Right lung (tissue), 10 donors: ENCODE results near the gene RSU1. TPM values are rescaled to one million over a fixed set of nuclear protein-coding genes. Genes with fewer than 3 reads are reported as not detected.

ENCODE experiments used
- DNase-seq, 2 donors: peaks; one replicate each; pipeline ENCODE4 v3.0.0-alpha.2; 2013
- long read RNA-seq, 8 donors: transcript quantifications; one replicate each; lab custom pipeline, GENCODE V29; 2026
- polyA plus RNA-seq, 5 donors: library from polyadenylated mRNA; unstranded; fragments of 120-200 nt; gene quantifications; one replicate each; pipeline versions ENCODE4 v1.2.1 to v1.2.3, GENCODE V29; 2013; ENCODE audit warnings: inconsistent platforms in 1 of 5, low replicate concordance in 1 of 5; ENCODE audit not compliant: insufficient read length in 5 of 5, insufficient read depth in 1 of 5

RSU1 gene
- polyA plus RNA-seq: 100 to 1,000 TPM in 2 of 5 donors, 10 to 100 TPM in 3; 76.5 to 126 (median 94.0) TPM
- long read RNA-seq, donor 1, transcript RSU1-201 (9 exons, 3,834 nt): major isoform, 16 of 40 reads
- long read RNA-seq, donor 1, transcript RSU1-203 (8 exons, 3,919 nt): minor isoform, 8 of 40 reads
- long read RNA-seq, donor 1, transcript RSU1-205 (8 exons, 3,639 nt): minor isoform, 9 of 40 reads
- long read RNA-seq, donor 1, partial matches to known transcripts: 7 of 40 reads
- long read RNA-seq, donor 1, other reads (novel, unspliced or antisense): 0 of 40 reads
- long read RNA-seq, donor 2, transcript RSU1-205 (8 exons, 3,639 nt): minor isoform, 11 of 26 reads
- long read RNA-seq, donor 2, transcript RSU1-201 (9 exons, 3,834 nt): major isoform, 13 of 26 reads
- long read RNA-seq, donor 2, partial matches to known transcripts: 0 of 26 reads
- long read RNA-seq, donor 2, other reads (novel, unspliced or antisense): 0 of 26 reads
- long read RNA-seq, donor 3, transcript RSU1-201 (9 exons, 3,834 nt): major isoform, 17 of 39 reads
- long read RNA-seq, donor 3, transcript RSU1-205 (8 exons, 3,639 nt): minor isoform, 7 of 39 reads
- long read RNA-seq, donor 3, partial matches to known transcripts: 13 of 39 reads
- long read RNA-seq, donor 3, other reads (novel, unspliced or antisense): 0 of 39 reads
- long read RNA-seq, donor 4, transcript RSU1-201 (9 exons, 3,834 nt): major isoform, 13 of 18 reads
- long read RNA-seq, donor 4, partial matches to known transcripts: 0 of 18 reads
- long read RNA-seq, donor 4, other reads (novel, unspliced or antisense): 0 of 18 reads
- long read RNA-seq, donor 5, transcript RSU1-201 (9 exons, 3,834 nt): major isoform, 25 of 52 reads
- long read RNA-seq, donor 5, transcript RSU1-205 (8 exons, 3,639 nt): minor isoform, 10 of 52 reads
- long read RNA-seq, donor 5, transcript RSU1-203 (8 exons, 3,919 nt): minor isoform, 9 of 52 reads
- long read RNA-seq, donor 5, partial matches to known transcripts: 8 of 52 reads
- long read RNA-seq, donor 5, other reads (novel, unspliced or antisense): 0 of 52 reads
- long read RNA-seq, donor 6, transcript RSU1-201 (9 exons, 3,834 nt): major isoform, 17 of 40 reads
- long read RNA-seq, donor 6, transcript RSU1-205 (8 exons, 3,639 nt): minor isoform, 12 of 40 reads
- long read RNA-seq, donor 6, transcript RSU1-203 (8 exons, 3,919 nt): minor isoform, 11 of 40 reads
- long read RNA-seq, donor 6, partial matches to known transcripts: 0 of 40 reads
- long read RNA-seq, donor 6, other reads (novel, unspliced or antisense): 0 of 40 reads
- long read RNA-seq, donor 7, transcript RSU1-205 (8 exons, 3,639 nt): minor isoform, 7 of 33 reads
- long read RNA-seq, donor 7, transcript RSU1-201 (9 exons, 3,834 nt): major isoform, 22 of 33 reads
- long read RNA-seq, donor 7, partial matches to known transcripts: 0 of 33 reads
- long read RNA-seq, donor 7, other reads (novel, unspliced or antisense): 0 of 33 reads
- long read RNA-seq, donor 8, transcript RSU1-201 (9 exons, 3,834 nt): major isoform, 5 of 9 reads
- long read RNA-seq, donor 8, partial matches to known transcripts: 0 of 9 reads
- long read RNA-seq, donor 8, other reads (novel, unspliced or antisense): 0 of 9 reads

DNA sequence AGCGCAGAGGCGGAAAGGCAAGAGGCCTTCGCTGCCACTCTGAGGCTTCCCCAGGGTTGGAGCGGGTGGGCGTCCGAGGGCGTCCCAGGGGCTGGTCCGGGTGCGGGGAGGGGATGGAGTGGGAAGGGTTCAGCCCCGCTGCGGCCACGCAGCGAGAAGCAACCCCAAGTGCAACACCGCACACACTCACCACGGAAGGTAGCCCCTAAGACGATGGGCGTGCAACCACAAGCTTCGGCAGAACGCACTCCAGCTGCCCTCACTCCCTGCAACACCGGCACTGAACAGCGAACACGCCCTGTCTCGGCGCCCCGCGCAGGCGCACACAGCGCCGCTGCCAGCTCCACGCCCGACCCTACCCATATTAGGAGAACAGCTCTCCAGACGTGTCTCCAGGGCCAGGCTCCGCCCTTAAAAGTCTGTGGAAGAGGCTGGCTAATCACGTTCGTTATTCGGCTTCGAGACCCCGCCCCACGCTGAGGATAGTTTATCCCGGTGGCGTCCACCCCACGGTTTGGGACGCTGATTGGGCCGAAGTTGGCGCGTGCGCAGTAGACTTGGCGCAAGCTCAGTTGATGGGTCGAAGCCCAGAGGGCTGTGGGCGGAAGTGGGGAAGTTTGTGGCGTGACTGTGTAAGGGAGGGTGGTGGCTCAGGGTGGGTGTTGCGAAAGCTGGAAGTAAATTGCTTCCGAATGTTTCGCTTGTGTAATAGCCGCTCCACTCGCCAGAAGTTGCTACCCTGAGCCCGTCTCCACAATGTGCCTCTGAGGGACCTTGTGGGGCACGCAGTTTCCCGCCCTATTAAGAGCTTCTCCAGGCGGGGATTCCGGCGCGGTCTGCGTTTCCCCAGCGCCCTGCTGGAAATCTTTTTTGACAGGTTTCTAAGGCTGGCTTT lies at the start of gene RSU1:
TSS of gene RSU1 (minus strand) at position 300 of the 895 bp plus-strand sequence. CDS start 343 bp downstream, outside the sequence.
- DNase-seq: peak; percentile 100

DNA sequence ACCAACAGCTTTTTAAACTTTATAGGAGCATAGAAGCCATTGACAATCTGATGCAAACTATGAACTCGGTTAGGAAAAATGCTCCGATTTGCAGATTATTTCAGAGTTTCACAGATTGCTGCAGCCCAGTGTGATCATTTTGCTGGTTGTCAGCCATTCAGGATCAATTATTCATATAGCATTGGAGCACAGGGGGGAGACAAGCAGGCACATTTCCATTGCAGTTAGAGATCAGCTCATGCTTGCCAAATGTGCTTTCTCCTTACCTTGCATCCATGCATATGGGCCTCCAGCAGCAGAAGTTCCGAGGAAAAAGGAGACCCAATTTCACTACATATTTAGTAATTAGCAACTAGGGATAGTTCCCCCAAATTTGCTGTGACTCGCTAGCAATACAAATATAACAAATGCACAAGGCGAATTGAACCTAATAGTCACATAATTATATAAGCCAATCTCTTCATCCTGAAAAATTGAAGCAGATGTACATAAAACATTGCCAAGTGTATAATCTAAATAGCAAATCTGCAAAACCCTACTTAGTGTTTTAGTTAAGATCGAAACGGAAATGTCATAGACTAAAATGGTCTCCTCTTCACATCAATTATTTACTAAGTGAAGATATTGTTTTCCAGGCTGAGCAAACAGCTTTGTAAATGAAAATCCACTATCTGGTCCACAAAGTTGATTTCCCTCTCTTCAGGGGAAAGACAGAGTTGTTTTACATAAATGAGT lies 49.5 kb upstream of the RSU1 start:
- no peak for DNase-seq

DNA sequence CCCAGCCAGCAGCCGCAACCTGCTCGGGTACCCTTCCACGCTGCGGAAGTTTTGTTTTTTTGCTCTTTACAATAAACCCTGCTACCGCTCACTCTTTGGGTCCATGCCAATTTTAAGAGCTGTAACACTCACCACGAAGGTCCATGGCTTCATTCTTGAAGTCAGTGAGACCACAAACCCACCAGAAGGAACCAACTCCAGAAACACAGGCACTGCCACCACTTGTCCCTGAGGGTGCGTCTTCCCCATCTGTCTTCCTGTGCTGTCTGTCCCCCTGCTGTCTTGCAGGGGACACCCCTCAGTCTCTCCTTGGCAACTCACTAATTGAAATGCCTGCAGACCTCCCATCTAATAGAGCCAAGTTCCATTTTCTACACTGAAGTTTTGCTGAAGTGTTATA lies 48.5 kb upstream of the RSU1 start:
- DNase-seq: no peak

DNA sequence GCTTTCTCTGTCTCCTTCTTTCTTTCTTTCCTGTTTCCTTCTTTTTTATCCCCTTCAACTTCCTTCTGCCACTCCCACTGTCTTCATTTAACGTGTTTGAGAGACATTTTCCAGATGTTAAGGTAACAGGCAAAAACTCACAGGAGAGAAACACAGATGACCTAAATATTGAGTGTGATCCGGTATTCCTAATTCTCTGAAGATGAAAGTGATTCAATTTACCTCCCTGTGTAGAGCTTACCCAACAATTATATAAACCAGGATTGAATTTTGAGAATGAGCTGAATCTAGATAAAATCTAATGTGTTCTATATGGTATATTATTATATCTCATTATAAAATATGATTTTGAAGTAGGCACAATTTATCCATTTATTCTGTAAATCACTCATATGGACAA lies 46.5 kb upstream of the RSU1 start:
- no peak for DNase-seq

DNA sequence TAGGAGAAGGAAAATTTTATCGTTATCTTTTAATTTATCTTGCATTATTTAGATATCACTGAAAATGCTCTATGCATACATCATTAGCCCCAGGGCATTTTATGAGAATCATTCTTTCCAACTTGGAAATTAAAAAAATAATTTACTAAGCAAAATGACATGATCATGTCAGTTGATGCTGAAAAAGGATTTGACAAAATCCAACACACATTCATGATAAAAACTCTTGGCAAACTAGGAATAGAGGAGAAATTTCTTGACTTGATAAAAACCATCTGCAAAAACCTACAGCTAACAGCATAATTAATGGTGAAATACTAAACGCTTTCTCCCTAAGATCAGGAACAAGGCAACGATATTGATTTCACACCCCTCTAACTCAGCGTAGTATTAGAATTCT lies 40.2 kb upstream of the RSU1 start:
- DNase-seq: no peak

DNA sequence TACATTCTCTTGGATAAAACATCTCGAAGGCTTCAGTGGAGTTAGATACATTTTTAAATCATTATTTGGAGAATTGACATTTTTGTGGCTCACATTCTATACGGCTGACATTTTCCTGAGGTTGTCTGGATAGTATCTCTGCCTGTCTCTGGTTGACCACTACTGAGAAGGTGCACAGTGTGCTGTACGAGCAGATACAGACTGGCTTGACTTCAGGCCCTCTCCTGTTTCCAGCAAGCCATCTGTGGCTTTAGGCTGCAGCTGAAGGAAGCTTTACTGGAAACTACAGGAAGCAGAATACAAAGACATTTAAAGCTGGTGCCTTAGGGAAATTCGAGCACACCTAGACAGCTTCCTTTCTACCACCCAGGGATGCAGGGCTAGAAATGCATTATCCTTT lies 39.3 kb upstream of the RSU1 start:
- no peak for DNase-seq

DNA sequence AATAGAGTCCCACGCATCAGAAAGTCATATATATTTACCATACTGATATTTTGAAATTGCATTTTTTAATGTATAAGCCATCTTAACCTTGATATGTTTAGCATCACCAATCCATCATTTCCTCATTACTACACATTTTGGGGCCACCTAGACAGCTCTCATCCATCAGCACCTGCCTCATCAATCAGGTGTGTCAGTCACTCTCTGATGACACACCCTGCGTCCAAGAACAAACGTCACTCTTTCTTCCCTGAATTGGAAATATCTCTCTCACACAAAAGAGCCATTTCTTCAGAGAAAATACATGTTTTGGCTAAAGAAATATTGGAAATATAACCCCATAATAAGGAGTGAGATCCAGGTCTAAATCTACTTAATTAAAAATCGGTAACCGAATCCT lies 38.9 kb upstream of the RSU1 start:
- no peak for DNase-seq

DNA sequence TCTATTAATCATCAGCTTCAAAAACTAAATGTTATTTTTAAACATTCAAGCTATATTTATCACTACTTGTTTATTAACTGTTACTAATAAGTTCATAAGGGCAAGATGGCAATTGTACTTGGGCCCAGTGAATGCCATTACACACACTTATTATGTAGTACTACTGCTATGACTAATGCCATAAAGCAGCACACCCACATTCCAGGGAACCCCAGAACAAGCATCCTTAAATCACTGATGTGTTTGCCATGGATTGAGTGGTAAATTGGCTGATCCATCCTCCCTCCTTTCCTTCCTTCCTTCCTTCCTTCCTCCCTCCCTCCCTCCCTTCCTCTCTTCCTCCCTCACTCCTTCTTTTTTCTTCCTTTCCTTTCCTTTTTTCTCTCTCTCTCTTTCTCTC lies 37.4 kb upstream of the RSU1 start:
- DNase-seq: no peak

DNA sequence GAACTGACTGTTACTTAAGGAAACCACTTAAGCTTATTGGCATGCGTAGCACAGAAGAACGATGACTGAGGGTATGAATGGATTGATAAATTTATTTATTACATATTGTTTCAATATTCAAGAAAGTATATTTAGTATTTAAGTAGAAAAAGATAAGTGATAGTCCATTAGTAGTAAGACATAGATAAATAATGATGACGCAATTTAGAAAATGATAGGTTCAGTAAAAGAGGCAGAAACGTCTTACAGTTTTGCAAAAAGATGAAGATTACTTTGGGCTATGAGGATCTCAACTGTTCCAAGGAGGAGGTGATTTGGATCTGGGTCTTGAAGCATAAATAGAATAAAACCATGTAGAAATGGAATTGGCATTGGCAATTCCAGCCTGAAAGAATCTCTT lies 36.6 kb upstream of the RSU1 start:
- no peak for DNase-seq

DNA sequence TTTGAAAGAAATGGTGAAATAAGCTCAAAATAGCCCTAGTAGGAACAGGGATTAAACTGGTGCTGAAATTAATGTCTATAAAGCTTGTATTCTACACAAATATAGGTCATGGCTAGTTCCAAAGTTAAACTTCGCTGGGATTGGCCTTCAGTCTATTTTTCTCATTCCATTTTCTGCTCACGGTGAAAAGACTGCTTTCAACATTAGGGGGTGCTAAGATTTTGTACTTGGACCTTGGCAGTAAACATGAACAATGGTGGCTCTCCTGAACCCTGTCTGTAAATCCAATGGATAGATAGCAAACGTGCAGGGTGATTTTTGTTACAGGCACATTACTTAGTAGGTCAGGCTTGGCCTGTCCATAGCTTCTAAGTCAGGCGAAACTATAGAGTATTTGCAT lies 36.0 kb upstream of the RSU1 start:
- no peak for DNase-seq

DNA sequence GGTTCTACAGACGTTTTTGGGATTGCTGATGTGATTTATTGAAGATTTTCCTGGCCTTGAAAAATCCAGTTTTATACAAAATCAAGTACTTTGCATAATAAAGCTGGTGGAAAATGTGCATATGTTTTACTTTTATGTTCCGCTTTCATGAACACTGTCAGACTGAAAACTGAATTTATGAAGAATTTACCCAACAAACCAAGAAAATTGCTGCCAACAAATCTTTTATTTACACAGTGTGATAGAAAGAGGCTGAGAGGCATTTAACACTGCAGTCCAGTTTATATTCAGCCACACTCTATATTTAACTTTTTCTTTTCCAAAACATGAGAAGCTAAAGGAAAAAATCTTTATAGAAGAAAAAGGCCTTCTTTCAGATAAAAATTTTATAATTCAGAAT lies 35.4 kb upstream of the RSU1 start:
- DNase-seq: no peak

DNA sequence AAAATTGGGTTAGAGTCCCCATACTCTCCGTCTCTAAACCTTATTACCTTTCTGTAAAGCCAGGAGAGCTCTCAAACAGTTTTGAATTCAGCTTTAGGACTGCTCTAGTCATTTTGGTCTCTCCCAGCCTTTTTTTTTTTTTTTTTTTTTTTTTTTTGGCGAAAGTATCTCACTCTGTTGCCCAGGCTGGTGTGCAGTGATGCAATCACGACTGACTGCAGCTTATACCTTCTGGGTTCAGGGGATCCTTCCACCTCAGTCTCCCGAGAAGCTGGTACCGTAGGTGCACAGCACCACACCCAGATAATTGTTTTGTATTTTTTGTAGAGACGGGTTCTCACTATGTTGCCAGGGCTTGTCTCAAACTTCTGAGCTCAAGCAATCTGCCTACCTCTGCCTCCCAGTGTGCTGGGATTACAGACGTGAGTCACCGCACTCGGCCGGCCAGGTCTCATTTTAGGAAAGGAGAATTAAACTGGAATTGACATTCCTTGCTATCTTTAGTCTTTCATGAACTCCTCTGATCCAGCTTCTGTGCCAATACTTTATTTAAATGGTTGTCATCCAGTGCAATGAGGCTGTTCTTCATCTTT lies 31.4 kb upstream of the RSU1 start:
- DNase-seq: no peak

DNA sequence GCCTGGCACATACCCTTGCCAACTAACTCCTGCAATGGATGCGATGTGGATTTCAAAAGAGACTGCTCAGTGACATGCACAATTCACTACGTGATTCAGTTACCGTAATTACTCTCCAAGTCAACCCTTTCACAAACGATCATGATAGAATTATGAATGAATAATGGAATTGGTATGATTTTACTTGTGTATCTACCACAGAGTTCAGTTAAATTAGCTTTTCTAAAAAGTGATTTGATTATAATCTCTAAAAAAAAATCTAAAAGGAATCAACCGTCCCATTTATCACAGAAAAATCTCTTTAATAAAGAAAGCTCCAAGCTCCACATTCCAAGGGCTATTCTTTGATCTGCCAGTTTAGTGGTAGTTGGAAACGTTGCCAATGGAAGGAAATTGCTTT lies 30.4 kb upstream of the RSU1 start:
- no peak for DNase-seq

DNA sequence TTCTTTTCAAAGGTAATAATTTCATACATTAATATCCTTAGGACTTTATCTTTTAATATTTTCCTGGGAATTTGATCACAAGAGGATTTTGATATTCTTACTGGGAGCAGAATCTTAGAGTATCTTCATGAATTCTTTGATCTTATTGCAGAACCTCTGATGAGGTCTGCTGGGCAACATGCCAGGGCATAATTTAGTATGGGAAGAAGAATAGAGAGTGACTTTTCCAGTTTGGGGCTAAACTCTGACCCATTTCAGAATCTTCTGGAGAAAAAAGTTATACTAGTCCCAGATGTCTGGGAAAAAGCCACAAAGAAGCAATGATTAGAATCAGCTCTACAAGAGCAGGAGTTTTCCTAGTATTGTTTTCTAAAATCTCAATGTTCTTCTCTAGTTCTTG lies 28.0 kb upstream of the RSU1 start:
- DNase-seq: no peak

DNA sequence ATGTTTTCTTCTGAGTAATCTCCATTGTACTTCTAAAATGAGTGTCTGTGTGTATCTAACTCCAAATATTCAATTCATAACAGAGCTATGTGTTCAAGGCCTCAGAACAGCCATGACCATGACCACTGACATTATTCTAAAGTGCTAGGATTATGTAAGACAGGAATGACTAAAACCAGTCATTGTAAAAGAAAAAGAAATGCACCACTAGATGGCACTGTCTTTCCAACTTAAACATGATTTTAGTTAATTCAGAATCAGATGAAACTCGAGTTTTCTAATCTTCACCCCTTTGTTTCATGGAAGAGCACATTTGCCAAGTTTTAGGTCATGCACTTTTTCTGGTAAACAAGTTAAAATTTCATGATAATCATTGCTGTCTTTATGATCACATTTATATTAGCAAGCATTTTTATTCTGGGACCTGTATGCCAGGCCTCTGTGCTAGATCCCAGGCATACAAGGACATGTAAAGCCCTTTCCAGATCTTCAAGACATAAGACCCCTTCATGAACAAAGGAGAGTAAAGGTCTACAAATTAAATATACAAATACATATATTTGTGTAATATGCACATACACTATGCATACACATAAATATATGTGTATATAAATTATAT lies 26.1 kb upstream of the RSU1 start:
- peak in 1 of 2 donors; percentile 78 for DNase-seq

DNA sequence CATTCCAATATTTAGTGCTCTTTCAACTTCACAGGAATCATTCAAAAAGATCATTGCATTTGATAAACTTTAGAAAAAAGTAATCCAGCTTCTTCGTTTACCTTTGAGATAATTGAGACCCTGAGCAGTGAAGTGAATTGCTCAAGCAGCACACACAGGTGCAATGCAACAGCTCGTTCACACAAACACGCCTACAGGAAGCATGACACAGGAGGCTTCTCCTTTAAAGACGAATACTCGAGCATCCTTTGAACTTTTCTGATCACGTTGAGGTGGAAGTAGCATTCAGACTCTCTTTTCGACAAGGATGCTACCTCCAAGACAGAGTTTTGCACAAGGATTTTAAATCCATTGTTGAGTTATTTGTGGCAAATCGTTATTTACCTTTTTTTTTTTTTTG lies 18.0 kb upstream of the RSU1 start:
- DNase-seq: no peak

DNA sequence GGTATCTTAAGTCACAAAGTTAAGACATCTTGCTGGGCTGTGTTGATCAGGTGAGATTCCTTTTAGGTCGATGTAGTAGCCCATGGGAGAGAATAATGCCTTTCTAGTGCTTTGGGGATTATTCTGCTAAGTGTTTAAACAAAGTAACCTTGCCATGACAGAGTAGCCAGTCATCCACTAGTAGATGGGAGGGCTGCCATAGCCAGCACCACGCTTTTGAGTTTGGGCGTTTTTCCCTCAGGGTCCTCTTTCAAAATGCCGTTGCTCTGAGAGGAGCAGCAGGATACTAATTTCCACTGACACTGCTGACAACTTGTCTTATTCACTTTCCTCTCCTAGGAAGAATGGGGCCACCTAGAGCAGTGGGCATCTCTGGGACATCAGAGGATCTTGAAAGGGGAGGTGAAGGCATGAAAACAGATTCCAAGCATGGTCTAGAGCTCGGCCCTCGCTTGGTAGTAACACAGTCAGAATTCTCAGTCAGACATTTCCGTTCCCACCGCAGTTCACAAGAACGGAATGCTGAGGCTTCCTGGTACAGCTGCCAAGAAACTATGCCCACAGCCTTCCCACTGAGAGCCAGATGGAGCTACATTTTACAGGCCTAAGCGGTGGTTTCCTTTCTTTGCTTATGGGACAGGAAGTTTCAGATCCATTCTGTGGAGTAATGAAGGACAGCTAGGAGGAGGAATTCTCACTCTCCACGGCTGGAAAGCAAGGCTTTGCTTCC lies 15.3 kb upstream of the RSU1 start:
- no peak for DNase-seq

DNA sequence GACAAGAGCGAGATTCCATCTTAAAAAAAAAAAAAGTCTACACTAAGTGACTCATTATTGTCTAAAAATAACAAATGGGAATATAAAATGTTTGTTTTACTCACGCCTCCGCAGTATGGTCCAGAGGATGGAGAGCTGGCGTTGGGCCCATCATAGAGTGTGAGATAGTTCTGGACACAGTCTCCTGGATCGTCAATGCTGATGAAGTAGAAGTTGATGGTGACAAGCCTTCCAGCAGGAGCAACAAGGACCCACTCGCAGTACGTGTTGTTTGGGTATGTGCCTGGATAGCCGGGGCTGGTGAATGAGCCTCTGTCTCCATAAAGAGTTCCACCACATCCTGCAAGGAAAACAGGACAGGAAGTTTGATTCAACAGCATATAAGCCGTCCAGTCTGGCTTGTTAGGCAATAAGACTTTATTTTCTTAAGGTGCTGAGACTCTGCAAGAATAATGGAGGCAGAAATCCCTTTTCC lies 11.5 kb upstream of the RSU1 start:
- DNase-seq: no peak
